Kidney tubule cell (primary cell): ENCODE measurements around the gene EXOC2.
"Not testable (repeated sequence)": the region's sequence is repeated elsewhere in the genome, so short reads cannot be mapped to it uniquely, and the experiment has no call there.

ENCODE experiments used
- DNase-seq: peaks from one replicate; pipeline ENCODE4 v3.0.0-alpha.2; 2018; ENCODE audit warnings: low spot score

EXOC2 gene

GRCh38 chr6:709471-710056 is 16.6 kb upstream of the EXOC2 start:
- DNase-seq = no peak

GRCh38 chr6:708237-708598 is 15.3 kb upstream of the EXOC2 start:
- no peak for DNase-seq

GRCh38 chr6:707576-708236 is 14.8 kb upstream of the EXOC2 start:
- no peak for DNase-seq

GRCh38 chr6:706819-707381 is 14.0 kb upstream of the EXOC2 start:
- DNase-seq = no peak

- DNase-seq = no peak
Observed at GRCh38 chr6:706146-706545, 13.2 kb upstream of the EXOC2 start.

- no peak for DNase-seq
Observed at GRCh38 chr6:705047-705446, 12.1 kb upstream of the EXOC2 start.

GRCh38 chr6:704046-704445 is 11.1 kb upstream of the EXOC2 start:
- no peak for DNase-seq

- DNase-seq = no peak
Observed at GRCh38 chr6:703552-703951, 10.6 kb upstream of the EXOC2 start.

- DNase-seq = no peak
Observed at GRCh38 chr6:701700-702479, 9.0 kb upstream of the EXOC2 start.

- no peak for DNase-seq
Observed at GRCh38 chr6:701215-701614, 8.3 kb upstream of the EXOC2 start.

GRCh38 chr6:700490-700889 is 7.6 kb upstream of the EXOC2 start:
- no peak for DNase-seq

- no peak for DNase-seq
Observed at GRCh38 chr6:699319-699718, 6.4 kb upstream of the EXOC2 start.

GRCh38 chr6:694431-695126 is 1.6 kb upstream of the EXOC2 start:
- not testable (repeated sequence) for DNase-seq

- DNase-seq = no peak
Observed at GRCh38 chr6:693723-694009, 727 bp upstream of the EXOC2 start.

- DNase-seq = peak; percentile 74
Observed at GRCh38 chr6:692356-692851, 535 bp downstream of the EXOC2 start.

GRCh38 chr6:689223-689622 is 3.7 kb downstream of the EXOC2 start:
- no peak for DNase-seq

GRCh38 chr6:686497-686896 is 6.4 kb downstream of the EXOC2 start:
- DNase-seq = no peak

GRCh38 chr6:684831-685636 is 7.9 kb downstream of the EXOC2 start:
- peak; percentile 48 for DNase-seq

GRCh38 chr6:683742-684440 is 9.0 kb downstream of the EXOC2 start:
- DNase-seq = no peak

GRCh38 chr6:680666-681340 is 12.1 kb downstream of the EXOC2 start:
- DNase-seq = no peak
